GM23338 (cell line): Measurements from ENCODE around the gene SIRPB1. TPM values are rescaled to one million over a fixed set of nuclear protein-coding genes. Genes with fewer than 3 reads are reported as not detected.

ENCODE experiments used
- CTCF ChIP-seq, 2 experiments: fragments of 200-600 bp in 1 of 2; sonication (generic) in 1 of 2; conservative IDR thresholded peaks; 2 replicates each; pipeline versions ENCODE4 v1.5.1 to v1.6.1; 2016 to 2017; ENCODE audit warnings: antibody characterized with exemption in 2 of 2, low read depth in 2 of 2, mild to moderate bottlenecking in 2 of 2, moderate library complexity in 1 of 2
- ETS1 ChIP-seq: IDR thresholded peaks from 2 replicates; pipeline ENCODE4 v1.6.1; 2016; ENCODE audit warnings: antibody characterized with exemption
- EZH2 ChIP-seq: fragments of 200-600 bp; sonication (generic); IDR thresholded peaks from one replicate; pipeline ENCODE4 v1.8.0; 2017; ENCODE audit warnings: antibody characterized with exemption, mild to moderate bottlenecking, low read depth; ENCODE audit not compliant: unreplicated experiment
- EZH2phosphoT487 ChIP-seq: fragments of 200-600 bp; sonication (generic); IDR thresholded peaks from one replicate; pipeline ENCODE4 v1.8.1; 2018; ENCODE audit warnings: antibody characterized with exemption; ENCODE audit not compliant: unreplicated experiment
- POLR2AphosphoS5 ChIP-seq: IDR thresholded peaks from 2 replicates; pipeline ENCODE4 v1.6.1; 2016; ENCODE audit warnings: antibody characterized with exemption, low read depth
- STAT1 ChIP-seq: IDR thresholded peaks from one replicate; pipeline ENCODE4 v1.6.1; 2016; ENCODE audit warnings: antibody characterized with exemption; ENCODE audit not compliant: unreplicated experiment
- ZNF114 ChIP-seq: fragments of 250-450 bp; sonication (Bioruptor Pico); IDR thresholded peaks from 2 replicates; pipeline ENCODE4 v1.5.0; 2020; ENCODE audit warnings: mild to moderate bottlenecking, moderate library complexity
- ZNF462 ChIP-seq: fragments of 250-450 bp; sonication (Bioruptor Pico); IDR thresholded peaks from 2 replicates; pipeline ENCODE4 v1.5.0; 2020; ENCODE audit warnings: mild to moderate bottlenecking, moderate library complexity
- polyA plus RNA-seq: library from polyadenylated mRNA; unstranded; fragments of >200 nt; fragmentation: Nextera tagmentation; extraction: Ambion mirVana; gene quantifications from 2 replicates; pipeline ENCODE4 v1.2.1, GENCODE V29; 2016
- total RNA-seq: library from RNA; depleted of rRNA; stranded (reverse); fragments of >200 nt; shearing (Covaris generic); gene quantifications from 2 replicates; pipeline ENCODE4 v1.2.3, GENCODE V29; 2014

SIRPB1 gene
- total and polyA plus RNA-seq, 2 experiments from 2014 or later: not detected

- TF ChIP-seq ZNF462 (CRISPR knock-in tag) (no peak), ETS1 (no peak), CTCF (conservative IDR thresholded peaks at IDR 0.05; ENCODE audit: low read depth in 2 of 2) (no peak), ZNF114 (CRISPR knock-in tag) (no peak), STAT1 (no peak), EZH2 (no peak), EZH2phosphoT487 (no peak), POLR2AphosphoS5 (no peak)
These were observed 3.8 kb upstream of the SIRPB1 start (continued) for GRCh38 chr20:1623501-1624205.
